Ovary (tissue), 9 donors: Measurements from ENCODE around the gene UBIAD1. TPM values are rescaled to one million over a fixed set of nuclear protein-coding genes. Genes with fewer than 3 reads are reported as not detected.
A peak's percentile ranks its signal among the peaks of the same experiment; 100 is the strongest.

Experiments
- DNase-seq, 5 donors: peaks; one replicate each; pipeline ENCODE4 v3.0.0-alpha.2; 2019 to 2020
- H3K27ac ChIP-seq, 2 donors: fragments of 200-600 bp; one replicate each; pipeline versions ENCODE4 v1.5.1 to v1.8.0; 2019 to 2022
- H3K27me3 ChIP-seq: fragments of 200-600 bp; one replicate; pipeline ENCODE4 v1.8.0; 2022
- H3K36me3 ChIP-seq: fragments of 200-600 bp; sonication (generic); one replicate; pipeline ENCODE4 v1.5.1; 2019
- H3K4me1 ChIP-seq: one replicate; pipeline ENCODE4 v1.8.1; 2013; ENCODE audit warnings: mild to moderate bottlenecking, moderate library complexity; ENCODE audit not compliant: insufficient read depth
- H3K4me3 ChIP-seq: fragments of 200-600 bp; sonication (generic); one replicate; pipeline ENCODE4 v1.5.1; 2017
- H3K9me3 ChIP-seq, 2 donors: fragments of 200-600 bp in 1 of 2; sonication (generic) in 1 of 2; one replicate each; pipeline versions ENCODE4 v1.5.1 to v1.8.1; 2013 to 2019; ENCODE audit warnings: mild to moderate bottlenecking in 1 of 2, moderate library complexity in 1 of 2
- CTCF ChIP-seq, 3 donors: fragments of 450-650 bp in 2 of 3; fragments of 200-600 bp in 1 of 3; IDR thresholded peaks; one replicate each; pipeline versions ENCODE4 v1.5.1 to v1.8.0; 2016 to 2022; ENCODE audit warnings: antibody characterized with exemption in 3 of 3, mild to moderate bottlenecking in 1 of 3
- EP300 ChIP-seq: sonication (generic); formaldehyde crosslinking; IDR thresholded peaks from one replicate; pipeline ENCODE4 v1.6.1; 2017; ENCODE audit warnings: antibody characterized with exemption
- POLR2A ChIP-seq: fragments of 450-650 bp; IDR thresholded peaks from one replicate; pipeline ENCODE4 v1.6.1; 2017; ENCODE audit warnings: antibody characterized with exemption, mild to moderate bottlenecking, moderate library complexity
- WGBS, 3 donors: extraction: QIAGEN DNeasy Blood & Tissue Kit in 1 of 3; methylation state at CpG; one replicate each; pipeline versions ENCODE4 v1.1.5 to v1.1.7; 2013 to 2017; 5-methylcytosine and 5-hydroxymethylcytosine counted together
- intact Hi-C, 4 donors: fragments of 100-400 bp; cut with DNase I; formaldehyde crosslinking; loops; one replicate each; pipeline versions ENCODE4 v1.11.0 to v1.15.1; 2022 to 2023
- polyA plus RNA-seq, 2 donors: library from polyadenylated mRNA; stranded (reverse); fragments of 200-250 nt in 1 of 2; fragments of 350-450 nt in 1 of 2; fragmentation: Illumina TruSeq in 1 of 2; extraction: RNeasy Lipid Tissue Mini Kit (QIAGEN cat#74804) in 1 of 2; gene quantifications; one replicate each; pipeline ENCODE4 v1.2.3, GENCODE V29; 2013 to 2014
- total RNA-seq, 7 donors: library from RNA; depleted of rRNA in 2 of 7; stranded (reverse); fragments of >200 nt in 2 of 7; fragmentation: NEBNext Ultra II Directional in 3 of 7; extraction: Animal tissue kit (Norgen Biotek cat#: 25700) in 3 of 7; gene quantifications; one replicate each; pipeline versions ENCODE4 v1.1.0 to v1.2.4, GENCODE V29; 2016 to 2023
- donor health status: DM: no; HTN: no; CAD: no; lungs with moderate emphysema.
- donor health status: DM: no; HTN: no; CAD: no.
- donor health status: Bipolar disorder and iron deficiency.
- donor health status: DM: yes; HTN: yes; CAD: no.
- donor health status: DM: no; HTN: no; CAD: no.
- donor health status: DM: yes; HTN: yes; CAD: no.

Gene UBIAD1
- total and polyA plus RNA-seq, 9 donors = 10.1 to 26.2 (median 19.0) TPM

GRCh38 chr1:11233208-11233607, 39.8 kb upstream of the UBIAD1 start:
- no peaks in the 10 kb centered on the region for H3K9me3 ChIP-seq
- no peaks in the 10 kb centered on the region for H3K4me1 ChIP-seq
- TF ChIP-seq CTCF (IDR thresholded peaks at IDR 0.05) (no peak), POLR2A (no peak), EP300 (no peak)
- H3K4me3 ChIP-seq = no peak overlapping the region
- intact Hi-C loops = no loop called here
- DNase-seq = no peak
- no peaks in the 10 kb centered on the region for H3K36me3 ChIP-seq
- H3K27me3 ChIP-seq = no peaks in the 10 kb centered on the region
- 97 to 100% (median 97%) methylated on average over 2 of the region's 2 CpGs for WGBS, 3 donors
- no peak overlapping the region for H3K27ac ChIP-seq

DNA sequence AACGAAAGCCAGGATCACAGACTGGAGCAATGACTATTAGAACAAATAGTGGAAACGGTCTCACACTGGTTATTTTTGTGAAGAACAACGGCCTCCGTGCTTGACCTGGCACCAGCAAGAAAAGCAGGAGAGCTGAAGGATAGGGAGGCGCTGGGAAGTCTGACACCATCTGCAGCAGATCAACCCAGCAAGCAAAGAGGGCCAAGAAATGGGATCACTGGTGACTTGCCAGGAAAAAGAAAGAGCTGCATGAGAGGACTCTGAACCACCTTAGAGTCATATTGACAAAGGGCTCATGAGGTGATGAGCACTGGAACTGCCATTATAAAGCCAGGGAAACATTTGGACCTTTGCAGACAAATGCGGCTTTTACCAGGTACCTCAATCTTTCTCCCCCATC, 35.6 kb upstream of the UBIAD1 start:
- TF ChIP-seq EP300 = no peak
- no peak for TF ChIP-seq POLR2A
- no peak for TF ChIP-seq CTCF (IDR thresholded peaks at IDR 0.05)
- 31 to 34% (median 33%) methylated on average over 6 of the region's 6 CpGs for WGBS, 3 donors
- Histone ChIP-seq H3K9me3 (no peaks in the 10 kb centered on the region), H3K36me3 (no peaks in the 10 kb centered on the region), H3K4me1 (no peaks in the 10 kb centered on the region), H3K27ac (no peak overlapping the region), H3K27me3 (no peaks in the 10 kb centered on the region), H3K4me3 (no peak overlapping the region)
- DNase-seq = peak in 1 of 5 donors; percentile 24
- intact Hi-C loops = no loop called here

DNA sequence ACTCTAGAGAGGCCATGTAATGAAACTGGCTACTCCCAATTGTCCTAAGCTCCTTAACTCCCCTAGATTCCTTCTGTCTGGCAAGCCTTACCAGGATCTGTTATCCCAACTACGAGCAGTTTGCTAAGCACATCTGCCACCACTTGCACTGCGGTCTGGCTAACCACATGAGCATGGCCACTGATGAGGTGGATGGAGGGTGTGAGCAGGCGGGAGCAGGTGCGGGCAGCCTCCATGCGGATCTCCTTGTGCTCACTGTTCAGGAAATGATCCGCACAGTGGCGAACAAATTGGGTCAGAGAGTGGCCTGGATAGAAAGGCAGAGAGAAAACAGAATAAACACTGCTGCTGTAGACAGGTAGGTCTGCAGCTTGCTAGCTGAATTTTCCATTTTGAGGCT, 34.7 kb upstream of the UBIAD1 start:
- no peak for TF ChIP-seq EP300
- TF ChIP-seq CTCF (IDR thresholded peaks at IDR 0.05) = no peak
- no peak for TF ChIP-seq POLR2A
- Histone ChIP-seq H3K27me3 (no peaks in the 10 kb centered on the region), H3K36me3 (no peaks in the 10 kb centered on the region), H3K27ac (no peak overlapping the region), H3K4me1 (no peaks in the 10 kb centered on the region), H3K9me3 (no peaks in the 10 kb centered on the region), H3K4me3 (no peak overlapping the region)
- WGBS, 3 donors = 83 to 90% (median 88%) methylated on average over 7 of the region's 7 CpGs
- no peak for DNase-seq
- intact Hi-C loops = no loop called here

- Histone ChIP-seq H3K4me1 (no peaks in the 10 kb centered on the region), H3K27me3 (no peaks in the 10 kb centered on the region), H3K36me3 (no peaks in the 10 kb centered on the region), H3K9me3 (no peaks in the 10 kb centered on the region), H3K4me3 (no peak overlapping the region), H3K27ac (no peak overlapping the region)
- no peak for DNase-seq
- intact Hi-C loops = no loop called here
- WGBS, 3 donors = 89 to 93% (median 91%) methylated on average over 3 of the region's 3 CpGs
- TF ChIP-seq POLR2A (no peak), CTCF (IDR thresholded peaks at IDR 0.05) (no peak), EP300 (no peak)
These were observed 27.8 kb upstream of the UBIAD1 start for GRCh38 chr1:11245248-11245647.
